Upper lobe of left lung (tissue), 4 donors: ENCODE measurements around the gene OR1F1.

Experiments
- CTCF ChIP-seq, 6 experiments: fragments of 450-650 bp in 4 of 6; fragments of 200-600 bp in 2 of 6; sonication (generic) in 2 of 6; IDR thresholded peaks; one replicate each; pipeline ENCODE4 v1.5.1; 2016 to 2019; ENCODE audit warnings: antibody characterized with exemption in 6 of 6
- EP300 ChIP-seq, 4 donors: sonication (generic); formaldehyde crosslinking; IDR thresholded peaks; one replicate each; pipeline ENCODE4 v1.5.1; 2017; ENCODE audit warnings: antibody characterized with exemption in 4 of 4, control low read depth in 2 of 4
- POLR2A ChIP-seq, 4 donors: fragments of 450-650 bp; IDR thresholded peaks; one replicate each; pipeline ENCODE4 v1.5.1; 2016 to 2017; ENCODE audit warnings: antibody characterized with exemption in 4 of 4, mild to moderate bottlenecking in 2 of 4

DNA sequence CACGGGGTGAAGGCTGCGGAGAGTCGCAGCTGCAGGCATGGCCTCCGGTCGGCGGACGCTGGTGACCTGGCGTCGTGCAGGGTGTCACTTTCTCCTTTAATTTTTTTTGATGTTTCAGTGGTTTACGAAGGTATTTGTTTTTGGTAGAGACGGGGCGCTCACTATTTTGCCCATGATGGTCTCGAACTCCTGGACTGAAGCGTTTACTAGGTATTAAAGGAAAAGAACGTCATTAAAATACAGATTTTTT lies 36.1 kb upstream of the OR1F1 start:
- TF ChIP-seq CTCF (IDR thresholded peaks at IDR 0.05) (no peak), EP300 (IDR thresholded peaks at IDR 0.05) (no peak), POLR2A (IDR thresholded peaks at IDR 0.05) (no peak)
